ENCODE data around the gene AOAH. TPM values are rescaled to one million over a fixed set of nuclear protein-coding genes. Genes with fewer than 3 reads are reported as not detected.
A peak's percentile ranks its signal among the peaks of the same experiment; 100 is the strongest.

AOAH gene
- total RNA-seq, 4 donors from 2014 or later, result 0.68 to 12.0 (median 4.8) TPM

DNA sequence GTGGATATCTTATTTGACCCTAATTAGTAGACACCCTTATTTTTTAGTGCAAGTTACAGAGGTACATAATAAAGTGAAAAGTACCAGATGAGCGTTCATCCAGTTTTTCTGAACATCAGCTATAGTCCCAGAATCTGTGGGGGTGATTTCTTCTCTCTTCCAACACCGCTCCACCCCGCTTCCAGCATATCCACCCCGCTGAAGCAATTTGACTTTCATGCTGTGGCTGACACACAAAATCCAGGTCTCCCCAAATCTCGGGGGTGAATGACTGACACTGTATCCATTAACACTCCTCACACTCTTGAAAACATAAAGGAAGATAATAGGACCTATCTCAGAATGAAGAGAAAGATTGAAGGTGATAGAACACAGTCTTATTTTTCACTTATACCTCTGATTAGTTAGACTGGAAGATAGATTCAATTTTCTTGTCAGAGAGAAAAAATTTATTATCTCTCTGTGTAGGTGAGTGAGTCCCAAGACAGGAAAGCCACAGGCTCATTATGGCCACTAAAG, 191.3 kb downstream of the AOAH start:
- no peak for TF ChIP-seq POLR2A (IDR thresholded peaks at IDR 0.05)
- TF ChIP-seq, protein P1, sequence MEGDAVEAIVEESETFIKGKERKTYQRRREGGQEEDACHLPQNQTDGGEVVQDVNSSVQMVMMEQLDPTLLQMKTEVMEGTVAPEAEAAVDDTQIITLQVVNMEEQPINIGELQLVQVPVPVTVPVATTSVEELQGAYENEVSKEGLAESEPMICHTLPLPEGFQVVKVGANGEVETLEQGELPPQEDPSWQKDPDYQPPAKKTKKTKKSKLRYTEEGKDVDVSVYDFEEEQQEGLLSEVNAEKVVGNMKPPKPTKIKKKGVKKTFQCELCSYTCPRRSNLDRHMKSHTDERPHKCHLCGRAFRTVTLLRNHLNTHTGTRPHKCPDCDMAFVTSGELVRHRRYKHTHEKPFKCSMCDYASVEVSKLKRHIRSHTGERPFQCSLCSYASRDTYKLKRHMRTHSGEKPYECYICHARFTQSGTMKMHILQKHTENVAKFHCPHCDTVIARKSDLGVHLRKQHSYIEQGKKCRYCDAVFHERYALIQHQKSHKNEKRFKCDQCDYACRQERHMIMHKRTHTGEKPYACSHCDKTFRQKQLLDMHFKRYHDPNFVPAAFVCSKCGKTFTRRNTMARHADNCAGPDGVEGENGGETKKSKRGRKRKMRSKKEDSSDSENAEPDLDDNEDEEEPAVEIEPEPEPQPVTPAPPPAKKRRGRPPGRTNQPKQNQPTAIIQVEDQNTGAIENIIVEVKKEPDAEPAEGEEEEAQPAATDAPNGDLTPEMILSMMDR (IDR thresholded peaks at IDR 0.05), result no peak
- Histone ChIP-seq H3K27ac (no peak overlapping the region), H3K4me1 (peaks cover 0 to 5% (median 0%) of the 10 kb centered on the region in 3 donors), H3K4me3 (no peak overlapping the region), H3K9me3 (no peaks in the 10 kb centered on the region), H3K27me3 (no peaks in the 10 kb centered on the region), H3K36me3 (no peaks in the 10 kb centered on the region)
- intact Hi-C loops (cut with DNase I), result no loop called here
- no peak for DNase-seq
- WGBS, 2 donors, result 82 to 92% methylated on average over 5 of the region's 5 CpGs

DNA sequence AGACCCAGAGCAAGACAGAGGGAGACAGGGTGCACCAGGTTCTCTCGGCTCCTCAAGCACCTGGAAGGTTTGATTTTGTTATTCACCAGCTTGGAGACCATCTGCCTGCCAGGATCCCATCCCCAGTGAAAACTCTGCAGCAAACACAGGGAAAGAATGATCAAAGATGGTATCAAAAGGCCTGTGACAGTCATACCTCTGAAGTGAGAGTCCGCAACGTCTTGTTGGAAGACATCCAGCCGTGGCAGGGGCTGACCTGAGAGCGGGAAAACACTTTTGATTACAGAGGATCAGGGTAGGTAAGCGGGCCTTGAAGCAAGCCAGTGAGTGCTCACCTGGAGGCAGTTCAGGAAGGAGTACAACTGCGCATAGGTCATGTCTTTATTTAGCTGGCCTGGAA, 192.3 kb downstream of the AOAH start:
- WGBS, 2 donors, result 82 to 90% methylated on average over 7 of the region's 7 CpGs
- H3K27ac ChIP-seq, result no peak overlapping the region
- intact Hi-C loops (cut with DNase I), result no loop called here
- no peak for DNase-seq
- no peaks in the 10 kb centered on the region for H3K36me3 ChIP-seq
- H3K27me3 ChIP-seq, result no peaks in the 10 kb centered on the region
- no peak overlapping the region for H3K4me3 ChIP-seq
- TF ChIP-seq, protein P1 (IDR thresholded peaks at IDR 0.05), result no peak
- no peak for TF ChIP-seq POLR2A (IDR thresholded peaks at IDR 0.05)
- H3K4me1 ChIP-seq, result peaks cover 0 to 14% (median 4%) of the 10 kb centered on the region in 3 donors
- no peaks in the 10 kb centered on the region for H3K9me3 ChIP-seq

DNA sequence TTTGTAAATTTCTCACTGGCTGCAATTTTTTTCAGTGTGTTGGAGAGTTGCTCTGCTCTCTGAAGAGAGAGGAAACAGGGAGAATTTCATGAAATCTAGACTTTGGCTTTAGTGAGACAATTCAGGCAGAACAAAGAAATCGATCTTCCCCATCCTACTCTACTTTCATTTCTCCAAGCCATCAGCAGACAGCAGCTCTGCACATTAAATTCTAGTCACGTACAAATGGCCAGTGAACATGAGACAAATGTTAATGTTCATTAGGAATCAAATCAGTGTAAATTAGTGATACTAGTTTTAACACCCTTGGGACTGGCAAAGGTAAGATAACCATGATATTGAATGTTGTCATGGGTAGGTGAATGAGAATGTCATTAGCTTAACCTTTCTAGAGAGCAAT, 193.8 kb downstream of the AOAH start:
- Histone ChIP-seq H3K9me3 (no peaks in the 10 kb centered on the region), H3K36me3 (no peaks in the 10 kb centered on the region), H3K27me3 (no peaks in the 10 kb centered on the region), H3K4me3 (no peak overlapping the region), H3K4me1 (peaks cover 4 to 21% (median 5%) of the 10 kb centered on the region in 3 donors), H3K27ac (no peak overlapping the region)
- WGBS, 2 donors, result 81 to 95% methylated on average over 2 of the region's 2 CpGs
- intact Hi-C loops (cut with DNase I), result no loop called here
- TF ChIP-seq, protein P1 (IDR thresholded peaks at IDR 0.05), result no peak
- no peak for TF ChIP-seq POLR2A (IDR thresholded peaks at IDR 0.05)
- DNase-seq, result no peak

DNA sequence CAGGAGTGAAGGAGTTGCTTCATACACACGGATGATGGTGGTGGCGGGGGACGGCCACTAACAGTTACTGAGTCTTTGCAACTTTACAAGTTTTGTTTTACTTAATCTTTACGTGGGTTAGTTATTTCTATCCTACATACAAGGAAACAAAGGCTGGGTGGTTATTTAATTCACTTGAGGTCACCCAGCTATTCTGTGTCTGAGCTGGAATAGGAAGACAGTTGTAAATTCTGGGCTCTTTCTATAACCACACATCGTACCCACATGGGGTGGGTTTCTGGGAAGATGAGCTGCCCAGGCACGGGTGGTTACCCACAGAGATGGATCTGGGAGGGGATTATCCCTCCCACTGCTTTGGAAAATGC, 196.8 kb downstream of the AOAH start:
- Histone ChIP-seq H3K9me3 (no peaks in the 10 kb centered on the region), H3K27ac (peak overlapping the region in 1 of 4 donors; percentile 63), H3K27me3 (no peaks in the 10 kb centered on the region), H3K4me3 (no peak overlapping the region), H3K4me1 (peaks cover 4 to 38% (median 15%) of the 10 kb centered on the region in 3 donors), H3K36me3 (no peaks in the 10 kb centered on the region)
- WGBS, 2 donors, result 71 to 77% methylated on average over 6 of the region's 6 CpGs
- DNase-seq, result no peak
- TF ChIP-seq, protein P1 (IDR thresholded peaks at IDR 0.05), result no peak
- no peak for TF ChIP-seq POLR2A (IDR thresholded peaks at IDR 0.05)
- intact Hi-C loops (cut with DNase I), result no loop called here

DNA sequence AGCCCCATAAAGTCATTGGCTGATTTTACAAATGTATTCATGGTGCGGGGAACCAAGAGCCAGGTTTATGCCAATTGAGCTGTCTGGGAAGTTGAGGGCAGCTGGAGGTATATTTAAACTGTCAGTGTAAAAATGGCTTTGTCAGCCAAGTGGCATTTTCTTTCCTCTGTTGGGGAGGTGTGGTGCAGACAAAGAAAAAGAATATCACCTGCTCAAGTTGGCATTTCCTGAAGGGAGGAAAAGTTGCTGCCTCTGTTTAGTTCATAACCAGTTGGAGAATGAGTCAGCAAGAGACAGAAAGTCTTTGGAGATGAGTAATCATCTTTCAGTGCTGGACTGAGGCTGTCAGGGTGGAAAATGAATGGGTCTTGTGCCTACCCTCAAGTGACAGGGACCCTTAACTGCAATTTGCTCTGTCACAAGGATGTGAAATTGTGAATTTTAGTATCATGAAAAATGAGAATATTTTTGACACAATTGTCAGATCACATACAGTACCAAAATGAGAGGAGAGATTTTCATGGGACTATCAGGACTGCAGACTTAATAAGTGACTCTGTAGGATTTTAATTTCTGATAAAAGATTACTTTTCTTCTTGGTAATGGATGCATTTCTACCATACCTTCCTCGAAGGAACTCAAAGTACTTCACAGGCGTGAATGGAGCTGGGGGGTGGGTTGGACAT, 197.3 kb downstream of the AOAH start:
- no peak for TF ChIP-seq POLR2A (IDR thresholded peaks at IDR 0.05)
- TF ChIP-seq, protein P1 (IDR thresholded peaks at IDR 0.05), result no peak
- DNase-seq, result no peak
- H3K36me3 ChIP-seq, result no peaks in the 10 kb centered on the region
- intact Hi-C loops (cut with DNase I), result no loop called here
- WGBS, 2 donors, result 61 to 69% methylated on average over 2 to 3 of the region's 3 CpGs
- no peaks in the 10 kb centered on the region for H3K27me3 ChIP-seq
- H3K27ac ChIP-seq, result peak overlapping the region; percentile 49 to 63 (median 56)
- H3K4me3 ChIP-seq, result no peak overlapping the region
- H3K9me3 ChIP-seq, result no peaks in the 10 kb centered on the region
- peaks cover 4 to 43% (median 20%) of the 10 kb centered on the region in 3 donors for H3K4me1 ChIP-seq

All from esophagus squamous epithelium (tissue), 5 donors.